Anterior cingulate cortex (tissue), 58 donors: ENCODE results near the gene FOXI1.
A peak's percentile ranks its signal among the peaks of the same experiment; 100 is the strongest.
"Not testable (repeated sequence)": the region's sequence is repeated elsewhere in the genome, so short reads cannot be mapped to it uniquely, and the experiment has no call there.

Experiments
- DNase-seq, 58 donors: peaks; one replicate each; lab custom pipeline; 2025; lab: John Stamatoyannopoulos, UW

Gene FOXI1

DNA sequence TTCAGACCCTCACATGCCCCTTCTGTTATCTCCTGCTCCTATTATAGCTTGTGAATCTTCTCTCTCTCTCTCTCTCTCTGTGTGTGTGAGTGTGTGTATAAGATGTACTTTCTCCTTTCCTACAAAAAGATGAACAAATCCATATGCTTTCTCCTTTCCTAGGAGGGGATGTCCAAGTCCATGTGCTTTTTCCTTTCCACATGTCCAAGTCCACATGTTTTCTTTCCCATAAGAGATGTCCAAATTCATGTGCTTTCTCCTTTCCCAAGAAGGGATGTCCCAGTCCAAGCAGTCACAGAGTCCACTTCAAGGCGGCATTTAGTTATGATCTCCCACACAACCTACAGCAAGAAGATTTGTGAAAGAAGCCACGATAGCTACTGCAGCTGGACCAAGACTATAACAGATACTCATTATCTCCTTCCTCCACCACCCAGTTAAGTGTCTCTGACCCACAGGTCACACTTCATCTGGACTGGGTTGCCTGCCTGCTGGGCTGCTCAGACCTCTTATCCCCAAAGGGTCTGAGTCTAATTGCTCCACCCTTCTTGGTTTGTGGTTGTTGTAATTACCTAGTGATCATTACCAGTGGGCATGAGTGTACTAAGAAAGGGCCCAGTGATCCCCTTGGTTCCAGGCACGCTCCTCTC lies 18.4 kb upstream of the FOXI1 start:
- DNase-seq: no peak

DNA sequence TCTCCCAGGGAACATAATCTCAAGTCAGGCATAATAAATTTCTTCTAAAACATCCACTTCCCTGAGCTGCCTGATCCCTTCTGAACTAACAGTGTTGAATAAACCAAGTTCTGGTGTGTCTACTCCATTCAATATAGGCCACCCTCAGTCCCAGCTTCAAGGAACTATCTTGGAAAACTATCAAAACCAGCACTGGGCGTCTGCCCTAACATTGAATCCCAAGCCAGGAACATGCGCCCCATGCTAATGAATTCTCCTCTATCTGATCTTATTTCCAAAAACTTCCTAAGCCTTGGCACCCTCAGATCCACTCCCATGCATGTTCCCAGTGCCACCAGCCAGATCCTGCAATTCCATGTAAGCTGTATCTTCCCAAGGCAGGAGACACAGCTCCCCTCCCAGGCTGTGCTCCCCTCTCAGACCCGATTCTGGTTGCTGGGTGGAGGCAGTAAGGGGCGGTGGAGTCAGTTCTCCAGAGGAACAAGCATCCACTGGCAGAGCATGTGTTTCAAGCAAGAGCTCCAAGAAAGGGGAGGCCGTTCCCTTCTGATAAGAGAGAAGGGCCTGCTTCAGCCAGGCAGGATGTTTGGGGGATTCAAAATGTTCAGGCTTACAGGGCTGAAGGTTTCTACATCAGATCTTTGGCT lies 13.1 kb upstream of the FOXI1 start:
- DNase-seq: no peak

DNA sequence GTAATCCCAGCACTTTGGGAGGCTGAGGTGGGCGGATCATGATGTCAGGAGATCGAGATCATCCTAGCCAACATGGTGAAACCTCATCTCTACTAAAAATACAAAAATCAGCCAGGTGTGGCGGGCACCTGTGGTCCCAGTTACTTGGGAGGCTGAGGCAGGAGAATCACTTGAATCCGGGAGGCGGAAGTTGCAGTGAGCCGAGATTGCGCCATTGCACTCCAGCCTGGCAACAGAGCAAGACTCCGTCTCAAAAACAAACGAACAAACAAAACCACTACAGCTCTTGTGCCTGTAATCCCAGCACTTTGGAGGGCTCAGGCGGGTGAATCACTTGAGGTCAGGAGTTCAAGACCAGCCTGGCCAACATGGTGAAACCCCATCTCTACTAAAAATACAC lies 11.4 kb upstream of the FOXI1 start:
- not testable (repeated sequence) for DNase-seq

DNA sequence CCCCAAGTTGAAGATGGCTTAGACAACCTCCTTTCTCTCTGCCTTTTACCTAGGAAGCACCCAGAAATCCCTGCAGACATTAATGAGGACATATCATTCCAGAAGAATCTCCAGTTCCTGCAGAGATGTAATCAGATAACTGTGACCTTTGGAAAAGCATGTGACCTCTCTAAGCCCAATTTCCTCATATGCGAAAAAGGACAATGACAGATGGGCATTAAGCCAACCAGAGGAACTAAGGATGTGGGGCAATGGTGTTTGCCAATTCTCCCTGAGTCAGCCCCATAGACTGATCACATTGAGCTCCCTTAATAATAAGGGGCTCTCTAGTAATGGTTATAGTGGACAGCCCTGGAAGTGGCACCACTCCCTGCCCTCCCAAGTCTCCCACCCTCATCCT lies 10.1 kb upstream of the FOXI1 start:
- DNase-seq: no peak

DNA sequence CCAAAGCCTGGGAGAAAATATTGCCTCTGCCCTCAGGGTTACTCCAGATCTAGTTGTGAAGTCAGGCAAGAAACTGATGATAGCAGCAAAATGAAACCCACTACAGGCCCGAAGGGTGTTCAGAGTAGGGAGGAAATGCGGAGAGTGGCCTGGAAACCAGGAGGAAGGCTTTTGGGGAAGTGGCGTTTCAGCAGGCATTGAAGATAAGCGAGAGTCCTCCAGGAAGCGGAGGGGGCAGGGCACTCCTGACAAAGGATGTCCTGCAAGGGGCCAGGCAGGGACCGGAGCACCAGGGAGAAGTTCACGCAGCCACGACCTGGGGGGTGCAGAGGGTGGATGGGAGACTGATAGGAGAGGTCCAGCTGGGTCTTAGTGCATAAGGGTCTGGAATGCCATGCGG lies 7.8 kb upstream of the FOXI1 start:
- peak in 5 of 58 donors; percentile 3 to 7 (median 5) for DNase-seq

DNA sequence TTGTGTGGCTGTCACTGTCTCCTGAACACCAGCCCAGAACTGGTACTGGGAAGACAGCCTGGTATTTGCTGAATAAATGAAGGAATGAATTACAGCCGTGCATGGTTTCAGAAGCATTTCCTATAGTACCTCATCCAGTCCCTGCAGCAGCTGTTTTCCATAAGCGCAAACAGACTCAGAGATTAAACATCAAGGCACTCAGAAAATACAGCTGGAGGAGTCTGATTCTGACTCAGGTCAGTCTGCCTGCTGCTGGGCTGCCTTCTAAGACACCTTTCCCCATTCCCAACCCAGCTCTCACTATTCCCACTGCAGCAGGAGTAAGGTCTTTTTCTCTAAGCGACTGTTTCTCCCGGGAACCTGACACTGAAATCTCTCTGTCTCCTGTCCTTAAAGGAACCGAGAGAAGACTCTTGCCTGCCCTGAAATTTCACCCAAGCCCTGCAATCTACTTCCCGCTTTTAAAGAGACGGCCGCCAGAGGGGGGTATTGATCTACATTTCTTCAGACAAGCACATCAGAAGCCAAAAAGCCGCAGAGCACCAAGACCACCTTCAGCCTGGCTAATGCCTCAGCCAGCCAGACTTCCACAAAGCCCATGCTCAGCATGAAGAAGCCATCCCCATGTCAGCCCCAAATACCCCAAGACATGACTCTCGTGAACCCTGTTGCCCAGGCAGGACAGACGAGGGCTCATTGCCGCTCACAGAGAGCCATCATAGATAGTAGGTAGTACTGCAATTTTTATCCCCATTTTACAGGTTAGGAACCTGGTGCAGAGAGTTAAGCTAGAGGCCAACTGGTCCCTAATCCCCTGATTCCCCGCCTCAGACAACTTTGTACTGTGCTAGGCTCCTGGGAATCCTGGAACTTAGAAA lies 5.4 kb upstream of the FOXI1 start:
- peak in 55 of 58 donors; percentile 2 to 86 (median 56) for DNase-seq

DNA sequence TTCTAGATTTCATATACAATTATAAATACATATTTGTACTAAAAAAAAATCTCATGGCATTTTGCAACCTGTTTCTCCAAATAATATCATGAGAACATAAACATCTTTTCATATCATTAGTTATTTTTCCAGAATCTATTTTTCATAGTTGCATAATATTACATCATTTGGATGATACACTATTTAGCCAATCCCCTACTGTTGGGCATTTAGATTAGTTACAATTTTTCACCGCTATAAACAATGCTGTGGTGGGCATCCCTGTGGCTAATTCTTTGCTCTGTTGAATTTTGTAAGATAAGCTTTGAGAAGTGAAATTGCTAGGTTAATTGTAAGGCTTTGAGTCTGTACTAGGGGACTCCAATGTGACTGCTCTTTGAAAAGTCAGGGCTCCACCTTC lies 2.2 kb upstream of the FOXI1 start:
- no peak for DNase-seq

DNA sequence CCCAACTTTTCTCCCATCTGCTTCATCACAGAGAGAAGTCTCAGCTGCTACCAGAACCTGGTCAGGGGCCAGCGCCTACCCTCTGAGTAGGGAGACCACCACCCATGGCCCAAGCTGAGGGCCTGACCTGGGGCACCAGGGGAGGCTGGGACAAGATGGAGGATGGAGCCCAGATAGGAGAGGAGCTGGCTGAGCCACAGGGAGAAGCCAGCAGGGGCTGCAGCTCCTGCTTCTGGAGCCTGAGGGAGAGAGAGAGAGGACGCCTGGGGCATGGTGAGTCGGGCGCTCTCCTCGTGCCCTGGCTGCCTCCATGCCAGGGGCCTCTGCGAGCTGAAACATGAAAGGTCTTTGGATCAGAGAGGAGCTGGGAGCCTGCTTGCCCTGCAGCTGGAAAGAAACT lies 1.4 kb upstream of the FOXI1 start:
- DNase-seq: no peak

DNA sequence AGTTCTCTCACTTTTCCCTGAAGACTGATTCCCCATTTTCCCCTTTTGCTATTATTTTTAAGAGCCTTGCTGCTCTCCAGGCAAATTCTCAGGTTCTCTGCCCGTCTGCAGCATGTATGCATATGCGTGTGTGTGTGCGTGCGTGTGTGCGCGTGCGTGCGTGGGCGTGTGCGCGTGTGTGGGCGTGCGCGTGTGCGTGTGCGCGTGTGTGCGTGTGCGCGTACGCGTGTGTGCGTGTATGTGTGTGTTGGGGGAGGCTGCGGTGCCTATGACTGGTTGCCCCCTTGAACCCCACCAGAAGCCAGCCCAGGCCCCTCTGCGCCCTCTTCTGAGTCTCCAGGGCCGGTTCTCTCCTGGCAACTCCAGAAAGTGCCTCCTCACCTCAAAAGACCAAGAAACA lies 987 bp upstream of the FOXI1 start:
- DNase-seq: no peak

DNA sequence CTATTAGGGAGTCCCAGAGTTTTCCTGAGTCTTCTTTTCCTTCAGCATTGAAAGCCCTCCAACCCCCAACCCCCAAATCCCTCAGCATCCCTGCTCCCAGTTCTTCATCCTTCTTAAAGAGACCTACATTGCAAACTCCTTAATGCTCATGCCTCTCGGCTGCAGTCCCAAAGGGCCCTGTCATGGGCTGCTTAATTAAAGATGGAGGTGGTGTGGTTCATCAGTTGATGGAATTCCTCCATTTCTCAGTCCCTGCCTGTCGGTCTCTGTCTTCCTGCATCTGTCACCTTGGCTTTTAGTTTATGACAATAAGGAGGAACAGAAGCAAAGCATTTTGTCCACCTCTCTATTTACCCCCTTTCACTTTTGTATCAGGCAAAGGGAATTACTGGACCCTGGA lies 2.0 kb downstream of the FOXI1 start:
- no peak for DNase-seq

DNA sequence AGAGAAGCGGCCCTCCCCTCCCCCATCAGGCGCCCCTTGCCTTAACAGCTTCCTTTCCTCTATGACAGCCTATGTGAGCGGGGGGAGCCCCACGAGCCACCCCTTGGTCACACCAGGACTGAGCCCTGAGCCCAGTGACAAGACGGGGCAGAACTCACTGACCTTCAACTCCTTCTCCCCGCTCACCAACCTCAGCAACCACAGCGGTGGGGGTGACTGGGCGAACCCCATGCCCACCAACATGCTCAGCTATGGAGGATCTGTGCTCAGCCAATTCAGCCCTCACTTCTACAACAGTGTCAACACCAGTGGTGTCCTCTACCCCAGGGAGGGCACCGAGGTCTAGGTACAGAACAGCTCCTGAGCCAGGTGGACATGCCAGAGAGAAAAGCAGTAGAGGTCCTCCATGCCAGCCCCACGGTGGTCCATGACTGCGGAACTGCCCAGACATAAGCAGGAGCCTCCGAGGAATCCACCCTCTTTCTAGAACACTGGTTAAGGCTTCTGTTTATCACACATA lies 2.6 kb downstream of the FOXI1 start:
- no peak for DNase-seq

DNA sequence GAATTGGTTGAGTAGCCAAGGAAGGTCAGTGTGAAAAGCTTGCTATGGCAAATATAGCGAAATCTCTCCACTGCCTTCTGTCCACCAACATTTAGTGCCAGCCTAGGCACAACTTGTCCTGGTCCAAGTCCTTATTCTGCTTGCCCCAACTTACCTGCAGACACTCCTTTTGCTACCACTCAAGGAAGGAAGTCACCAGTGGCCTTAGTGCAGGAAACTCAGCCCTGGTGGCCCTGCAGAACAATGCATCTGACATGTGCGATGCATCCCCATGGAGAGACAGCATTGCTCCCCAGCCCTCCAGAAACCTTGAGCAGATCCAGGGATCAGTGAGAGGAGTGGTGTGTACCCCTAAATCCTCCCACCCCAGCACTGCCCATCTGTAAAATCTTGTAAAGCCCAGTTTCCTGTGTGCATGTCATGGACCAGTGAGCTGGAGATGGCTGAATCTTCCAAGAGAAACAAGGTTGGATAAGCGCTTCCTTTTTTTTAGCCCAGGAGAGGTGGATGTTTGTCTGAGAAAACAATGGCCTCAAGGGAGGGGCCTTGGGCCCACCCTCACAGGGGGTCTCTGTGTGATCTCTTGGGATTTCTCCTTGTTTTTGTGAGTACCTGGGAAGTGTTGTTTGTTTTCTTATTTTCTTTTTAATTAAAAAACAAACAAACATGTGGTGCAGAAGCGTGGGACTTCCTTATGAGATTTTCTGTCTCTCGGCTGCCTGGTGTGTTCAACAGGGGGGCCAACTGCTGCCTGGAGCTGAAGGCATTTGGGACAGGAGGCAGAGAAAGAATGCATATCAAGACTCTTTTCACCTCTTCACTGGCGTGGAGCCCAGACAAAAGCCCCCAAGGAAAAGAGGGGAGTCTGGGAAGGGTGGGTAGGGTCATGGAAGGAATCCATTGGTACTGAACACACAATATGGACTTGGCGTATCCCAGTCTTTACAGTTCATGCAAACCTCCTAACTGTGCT lies 3.6 kb downstream of the FOXI1 start:
- DNase-seq: no peak

DNA sequence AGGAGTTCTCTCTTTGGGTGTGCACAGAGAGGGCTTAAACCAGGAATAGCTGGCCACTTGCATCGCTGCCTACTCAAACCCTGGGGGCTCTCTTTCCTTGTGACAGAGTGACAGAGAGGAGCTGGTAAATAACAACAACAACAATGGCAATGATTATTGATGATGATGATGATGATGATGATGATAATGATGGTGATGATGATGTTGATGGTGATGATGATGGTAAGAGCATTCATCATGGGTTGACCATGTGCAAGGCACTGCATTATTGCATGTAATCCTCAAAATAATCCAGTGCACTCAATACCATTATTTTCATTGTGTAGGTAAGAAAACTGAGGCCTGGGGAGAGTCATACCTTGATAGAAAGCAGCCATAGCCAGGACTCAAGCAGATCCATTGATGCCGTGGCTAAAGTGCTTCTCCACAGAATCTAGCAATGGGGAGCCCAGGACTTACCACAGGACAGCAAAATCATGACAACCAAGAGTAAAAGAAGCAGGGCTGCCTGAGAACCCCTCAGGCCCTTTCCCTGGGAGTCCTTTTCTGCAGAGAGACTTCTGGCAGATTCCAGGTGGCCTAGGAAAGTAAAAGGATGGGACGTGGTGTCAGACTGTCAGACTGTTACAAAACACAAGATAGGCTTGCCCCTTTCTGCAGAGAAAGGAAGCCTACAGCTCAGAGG lies 4.8 kb downstream of the FOXI1 start:
- DNase-seq: no peak

DNA sequence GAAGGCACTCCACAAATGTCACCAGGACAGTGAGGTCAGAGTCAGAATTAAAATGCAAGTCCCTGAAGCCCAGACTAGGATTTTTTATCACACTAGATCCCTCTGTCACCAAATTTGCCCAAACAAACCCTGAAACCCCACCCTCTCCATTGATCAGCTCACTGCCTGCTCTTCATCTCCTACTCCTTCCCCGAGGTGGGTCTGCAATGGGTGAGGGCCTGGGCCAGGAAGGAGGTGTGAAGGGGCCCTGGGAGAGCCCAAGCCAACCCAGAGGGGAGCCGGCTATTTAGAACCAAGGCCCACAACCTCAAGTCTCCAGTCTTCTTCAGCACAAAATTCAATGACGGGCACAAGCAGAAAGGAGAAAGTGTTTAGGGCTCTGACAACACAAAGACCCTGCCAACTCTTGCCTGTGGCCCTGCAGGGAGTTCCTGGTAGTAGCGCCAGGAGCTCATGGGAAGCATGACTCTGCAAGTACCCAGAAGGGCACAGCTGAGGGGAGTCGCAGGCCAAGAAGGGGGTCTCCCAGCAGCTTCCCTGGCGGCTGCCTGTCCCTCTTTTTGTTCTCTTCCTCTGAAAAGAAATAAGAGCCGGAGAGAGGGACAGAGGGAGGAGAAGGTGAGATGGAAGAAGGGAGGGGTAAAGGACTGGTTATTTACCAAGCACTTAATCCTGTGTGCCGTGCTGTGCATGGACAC lies 5.5 kb downstream of the FOXI1 start:
- DNase-seq: peak in 2 of 58 donors; percentile 5 to 13

DNA sequence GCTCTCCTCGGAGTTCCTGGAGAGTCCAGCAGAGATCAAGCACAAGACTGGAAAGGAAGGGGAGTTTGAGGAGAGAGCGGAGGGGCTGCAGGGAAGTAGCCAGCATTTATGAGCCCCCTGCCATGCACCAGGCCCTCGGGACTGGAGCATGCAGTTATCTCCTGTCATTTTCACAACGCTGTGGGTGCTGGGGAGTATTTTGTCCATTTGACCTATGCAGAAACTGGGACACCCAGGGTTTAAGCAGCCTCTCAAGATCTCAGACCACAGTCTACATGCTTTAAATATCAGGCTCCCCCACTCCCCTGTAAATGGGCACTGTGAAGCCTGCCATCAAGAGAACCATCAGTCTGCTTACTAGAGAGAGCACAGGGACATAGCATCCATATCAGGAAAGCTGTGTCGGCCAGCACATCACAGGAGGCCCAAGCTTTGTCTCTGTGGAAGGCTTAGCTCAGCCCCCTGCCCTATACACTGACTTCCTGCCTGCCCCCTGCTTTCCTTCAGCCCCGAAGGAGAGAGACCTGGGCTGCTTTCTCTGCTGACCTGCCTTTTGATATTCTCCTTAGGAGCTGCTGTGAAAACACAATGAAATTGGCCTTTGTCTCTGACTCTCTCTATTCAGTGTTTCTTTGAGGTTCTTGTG lies 7.3 kb downstream of the FOXI1 start:
- DNase-seq: no peak

DNA sequence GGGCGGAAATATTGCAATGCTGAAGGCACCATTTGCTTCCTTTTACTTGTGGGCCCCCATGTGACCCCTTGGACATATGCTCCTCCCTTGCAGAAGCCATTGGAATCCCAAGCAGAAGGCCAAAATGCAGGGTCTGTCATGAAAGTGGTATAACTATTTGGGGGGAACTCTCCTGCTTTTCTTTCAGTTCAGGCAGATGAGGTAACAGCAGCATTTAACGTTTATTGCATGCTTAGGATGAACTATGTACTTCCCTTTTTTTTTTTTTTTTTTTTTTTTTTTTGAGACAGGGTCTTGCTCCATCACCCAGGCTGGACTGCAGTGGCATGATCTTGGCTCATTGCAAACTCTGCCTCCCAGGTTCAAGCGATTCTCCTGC lies 7.8 kb downstream of the FOXI1 start:
- DNase-seq: no peak

DNA sequence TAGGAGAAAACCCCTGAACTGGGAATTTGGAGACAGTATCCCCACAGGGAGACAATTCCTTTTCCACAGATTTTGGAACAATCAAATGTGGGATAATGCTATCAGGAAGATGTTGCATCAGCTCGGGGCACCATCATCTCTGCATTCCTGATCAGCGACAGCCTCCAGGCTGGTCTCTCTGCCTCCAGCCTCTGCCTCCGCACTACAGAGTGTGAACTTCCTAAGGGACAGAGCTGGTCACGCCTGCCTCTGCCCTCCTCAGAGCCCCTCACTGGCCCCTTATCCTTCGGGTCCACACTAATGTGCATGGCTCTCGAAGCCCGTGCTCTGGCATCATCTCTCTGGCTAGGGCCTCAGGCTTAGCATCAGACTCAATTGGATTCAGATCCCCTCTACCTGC lies 8.6 kb downstream of the FOXI1 start:
- no peak for DNase-seq

DNA sequence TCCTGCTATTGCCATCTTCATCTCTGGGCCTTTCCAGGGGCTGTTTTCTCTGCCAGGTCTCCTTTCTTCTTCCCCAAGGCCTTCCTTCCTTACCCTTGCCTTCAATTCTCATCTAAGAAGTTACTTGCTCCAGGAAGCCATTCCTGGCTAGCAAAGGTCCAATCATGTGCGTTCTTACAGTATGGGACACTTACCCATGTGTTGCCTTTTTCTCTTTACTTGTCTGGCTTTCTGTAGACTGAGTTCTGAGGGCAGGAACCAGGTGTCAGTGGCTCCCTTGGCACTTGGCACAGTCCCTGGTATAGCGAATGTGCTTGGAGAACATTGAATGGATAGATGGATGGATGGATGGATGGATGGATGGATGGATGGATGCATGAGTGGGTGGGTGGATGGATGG lies 10.2 kb downstream of the FOXI1 start:
- DNase-seq: no peak
